Liver (tissue), 9 donors: ENCODE results near the gene UMODL1. TPM values are rescaled to one million over a fixed set of nuclear protein-coding genes. Genes with fewer than 3 reads are reported as not detected.

ENCODE experiments used
- DNase-seq: peaks from one replicate; pipeline ENCODE4 v3.0.0-alpha.2; 2017; ENCODE audit warnings: low spot score
- H3K27ac ChIP-seq, 2 donors: one replicate each; pipeline ENCODE4 v1.7.0; 2013; ENCODE audit warnings: inconsistent platforms in 2 of 2, low read length in 2 of 2, control low read depth in 1 of 2, low read depth in 1 of 2, mild to moderate bottlenecking in 1 of 2
- H3K27me3 ChIP-seq, 4 donors: one replicate each; pipeline versions ENCODE4 v1.6.1 to v1.7.0; 2013; ENCODE audit warnings: low read length in 3 of 4, inconsistent platforms in 1 of 4, mild to moderate bottlenecking in 1 of 4, moderate library complexity in 1 of 4; ENCODE audit not compliant: control insufficient read depth in 4 of 4, insufficient read depth in 4 of 4
- H3K36me3 ChIP-seq, 4 donors: one replicate each; pipeline versions ENCODE4 v1.6.1 to v1.7.0; 2013; ENCODE audit warnings: low read length in 3 of 4, mild to moderate bottlenecking in 3 of 4, low read depth in 1 of 4, moderate library complexity in 1 of 4; ENCODE audit not compliant: control insufficient read depth in 4 of 4, insufficient read depth in 3 of 4
- H3K4me1 ChIP-seq, 4 donors: one replicate each; pipeline versions ENCODE4 v1.6.1 to v1.7.0; 2013; ENCODE audit warnings: low read length in 3 of 4, mild to moderate bottlenecking in 3 of 4, moderate library complexity in 1 of 4; ENCODE audit not compliant: control insufficient read depth in 4 of 4, insufficient read depth in 4 of 4
- H3K4me3 ChIP-seq, 3 donors: one replicate each; pipeline versions ENCODE4 v1.6.1 to v1.7.0; 2013; ENCODE audit warnings: low read length in 3 of 3, control low read depth in 1 of 3, low read depth in 1 of 3, mild to moderate bottlenecking in 1 of 3
- H3K9ac ChIP-seq, 2 donors: one replicate each; pipeline ENCODE4 v1.7.0; 2013; ENCODE audit warnings: low read length in 2 of 2, mild to moderate bottlenecking in 2 of 2, moderate library complexity in 2 of 2, control low read depth in 1 of 2, low read depth in 1 of 2
- H3K9me3 ChIP-seq, 4 donors: one replicate each; pipeline versions ENCODE4 v1.6.1 to v1.7.0; 2013; ENCODE audit warnings: low read length in 3 of 4; ENCODE audit not compliant: control insufficient read depth in 4 of 4
- ATF3 ChIP-seq: IDR thresholded peaks from 2 replicates; pipeline ENCODE4 v1.6.1; 2016; ENCODE audit warnings: antibody characterized with exemption
- CTCF ChIP-seq: fragments of 150-350 bp; IDR thresholded peaks from 2 replicates; pipeline ENCODE4 v1.5.1; 2017; ENCODE audit warnings: improper control_type of control experiment, low read depth, low read length; ENCODE audit not compliant: missing input control
- EGR1 ChIP-seq, 2 donors: IDR thresholded peaks; 2 replicates each; pipeline ENCODE4 v1.6.1; 2016 to 2018; ENCODE audit warnings: antibody characterized with exemption in 2 of 2, low read depth in 2 of 2
- FOXA2 ChIP-seq: IDR thresholded peaks from 2 replicates; pipeline ENCODE4 v1.6.1; 2016; ENCODE audit warnings: antibody characterized with exemption
- GABPA ChIP-seq, 2 donors: IDR thresholded peaks in 1 of 2; conservative IDR thresholded peaks in 1 of 2; 2 replicates each; pipeline ENCODE4 v1.6.1; 2016; ENCODE audit warnings: antibody characterized with exemption in 2 of 2, mild to moderate bottlenecking in 1 of 2, moderate library complexity in 1 of 2
- HNF4A ChIP-seq, 2 donors: conservative IDR thresholded peaks; 2 replicates each; pipeline ENCODE4 v1.6.1; 2016; ENCODE audit warnings: antibody characterized with exemption in 2 of 2, mild to moderate bottlenecking in 2 of 2
- HNF4G ChIP-seq: IDR thresholded peaks from 2 replicates; pipeline ENCODE4 v1.6.1; 2016; ENCODE audit warnings: antibody characterized with exemption
- JUND ChIP-seq, 2 donors: IDR thresholded peaks; 2 replicates each; pipeline ENCODE4 v1.6.1; 2016; ENCODE audit warnings: antibody characterized with exemption in 2 of 2
- MAX ChIP-seq: IDR thresholded peaks from 2 replicates; pipeline ENCODE4 v1.6.1; 2016; ENCODE audit warnings: antibody characterized with exemption
- NR2F2 ChIP-seq: IDR thresholded peaks from 2 replicates; pipeline ENCODE4 v1.6.1; 2016; ENCODE audit warnings: antibody characterized with exemption
- RAD21 ChIP-seq, 2 donors: IDR thresholded peaks; 2 replicates each; pipeline ENCODE4 v1.6.1; 2016; ENCODE audit warnings: antibody characterized with exemption in 2 of 2, mild to moderate bottlenecking in 2 of 2
- REST ChIP-seq: IDR thresholded peaks from 2 replicates; pipeline ENCODE4 v1.6.1; 2016; ENCODE audit warnings: antibody characterized with exemption, mild to moderate bottlenecking
- RXRA ChIP-seq, 2 donors: IDR thresholded peaks; 2 replicates each; pipeline ENCODE4 v1.6.1; 2017 to 2018; ENCODE audit warnings: antibody characterized with exemption in 2 of 2, mild to moderate bottlenecking in 1 of 2
- SP1 ChIP-seq: IDR thresholded peaks from 2 replicates; pipeline ENCODE4 v1.6.1; 2018; ENCODE audit warnings: antibody characterized with exemption, mild to moderate bottlenecking
- TAF1 ChIP-seq: conservative IDR thresholded peaks from 2 replicates; pipeline ENCODE4 v1.6.1; 2016; ENCODE audit warnings: antibody characterized with exemption, mild to moderate bottlenecking
- ZBTB33 ChIP-seq: IDR thresholded peaks from 2 replicates; pipeline ENCODE4 v1.6.1; 2016; ENCODE audit warnings: antibody characterized with exemption
- WGBS: extraction: QIAGEN DNeasy Blood & Tissue Kit; methylation state at CpG from one replicate; pipeline ENCODE4 v1.1.7; 2013; 5-methylcytosine and 5-hydroxymethylcytosine counted together
- polyA plus RNA-seq, 2 donors: library from polyadenylated mRNA; stranded (reverse) in 1 of 2; unstranded in 1 of 2; fragments of 200-250 nt in 1 of 2; fragments of >200 nt in 1 of 2; fragmentation: Nextera tagmentation in 1 of 2; extraction: Ambion mirVana in 1 of 2; gene quantifications; one replicate each; pipeline versions ENCODE4 v1.2.1 to v1.2.3, GENCODE V29; 2013 to 2015
- total RNA-seq, 2 donors: library from RNA; depleted of rRNA; stranded (reverse); fragments of >200 nt; gene quantifications; one replicate each; pipeline ENCODE4 v1.2.3, GENCODE V29; 2014
- donor health status: healthy.
- donor health status: healthy.
- donor health status: healthy.
- donor health status: healthy.
- donor health status: healthy.

Gene UMODL1
- total and polyA plus RNA-seq, 4 donors: 0.08 to 0.14 (median 0.08) TPM; not detected in 1

- Histone ChIP-seq H3K36me3 (no peaks in the 10 kb centered on the region), H3K27ac (no peak overlapping the region), H3K4me3 (no peak overlapping the region), H3K9ac (no peak overlapping the region), H3K9me3 (no peaks in the 10 kb centered on the region), H3K4me1 (peaks cover 7 to 17% (median 12%) of the 10 kb centered on the region in 4 donors), H3K27me3 (no peaks in the 10 kb centered on the region)
- 93% methylated on average over 16 of the region's 16 CpGs for WGBS
- TF ChIP-seq GABPA (IDR thresholded peaks at IDR 0.05 in 1 of 2, conservative IDR thresholded peaks at IDR 0.05 in 1 of 2): no peak
- TF ChIP-seq RAD21 (IDR thresholded peaks at IDR 0.05): no peak
- TF ChIP-seq MAX: no peak
- no peak for TF ChIP-seq CTCF
- no peak for TF ChIP-seq EGR1 (IDR thresholded peaks at IDR 0.05; ENCODE audit: low read depth in 2 of 2)
- TF ChIP-seq REST: no peak
- no peak for TF ChIP-seq TAF1
- no peak for TF ChIP-seq ATF3
- no peak for TF ChIP-seq HNF4G
- TF ChIP-seq ZBTB33: no peak
- no peak for TF ChIP-seq RXRA (IDR thresholded peaks at IDR 0.05)
- no peak for DNase-seq
These were observed 27.8 kb upstream of the UMODL1 start for GRCh38 chr21:42043201-42043895.

- Histone ChIP-seq H3K27ac (no peak overlapping the region), H3K9me3 (no peaks in the 10 kb centered on the region), H3K27me3 (no peaks in the 10 kb centered on the region), H3K4me1 (peaks cover 3 to 11% (median 10%) of the 10 kb centered on the region in 4 donors), H3K36me3 (no peaks in the 10 kb centered on the region), H3K4me3 (no peak overlapping the region), H3K9ac (no peak overlapping the region)
- no peak for DNase-seq
- 96% methylated on average over 17 of the region's 17 CpGs for WGBS
- TF ChIP-seq HNF4A (conservative IDR thresholded peaks at IDR 0.05) (no peak), NR2F2 (no peak), ATF3 (no peak), RXRA (IDR thresholded peaks at IDR 0.05) (no peak), JUND (IDR thresholded peaks at IDR 0.05) (no peak), SP1 (no peak), RAD21 (IDR thresholded peaks at IDR 0.05) (no peak), HNF4G (no peak), ZBTB33 (no peak), TAF1 (no peak), GABPA (IDR thresholded peaks at IDR 0.05 in 1 of 2, conservative IDR thresholded peaks at IDR 0.05 in 1 of 2) (no peak), FOXA2 (no peak)
These were observed 27.2 kb upstream of the UMODL1 start for GRCh38 chr21:42043961-42044360.
